HTERT RPE-1 (cell line): ENCODE data around the gene WDR55.
"Not testable (repeated sequence)": the region's sequence is repeated elsewhere in the genome, so short reads cannot be mapped to it uniquely, and the experiment has no call there.

ENCODE experiments used
- in situ Hi-C: fragments of 300-500 bp; cut with MboI; formaldehyde crosslinking; loops from 4 replicates; pipeline ENCODE4 v1.14.3; 2020; ENCODE audit warnings: low sequenced_read_pairs

Gene WDR55

GRCh38 chr5:140664359-140665119 lies at the start of gene WDR55:
Gene WDR55 (plus strand): TSS chr5:140664904. CDS start chr5:140664913, 9 bp downstream.
- in situ Hi-C loops, result no loop called here

- in situ Hi-C loops, result no loop called here
These were observed 42.4 kb upstream of the WDR55 start for GRCh38 chr5:140622301-140622700.

GRCh38 chr5:140623061-140623460 lies 41.6 kb upstream of the WDR55 start:
- in situ Hi-C loops, result not testable (repeated sequence)

- in situ Hi-C loops, result not testable (repeated sequence)
These were observed 39.8 kb upstream of the WDR55 start for GRCh38 chr5:140624886-140625285.

- in situ Hi-C loops, result no loop called here
These were observed 36.7 kb upstream of the WDR55 start for GRCh38 chr5:140627972-140628371.

GRCh38 chr5:140628711-140629110 lies 36.0 kb upstream of the WDR55 start:
- in situ Hi-C loops, result no loop called here

GRCh38 chr5:140630292-140631035 lies 34.2 kb upstream of the WDR55 start:
- in situ Hi-C loops, result no loop called here

GRCh38 chr5:140631036-140631417 lies 33.7 kb upstream of the WDR55 start:
- in situ Hi-C loops, result no loop called here

GRCh38 chr5:140631831-140632365 lies 32.8 kb upstream of the WDR55 start:
- in situ Hi-C loops, result no loop called here

GRCh38 chr5:140632366-140633020 lies 32.2 kb upstream of the WDR55 start:
- in situ Hi-C loops, result no loop called here

GRCh38 chr5:140633021-140633471 lies 31.7 kb upstream of the WDR55 start, which contains the start of gene CD14:
Gene CD14 (minus strand): TSS chr5:140633175. CDS start chr5:140633071, 104 bp downstream.
- in situ Hi-C loops, result no loop called here

GRCh38 chr5:140633501-140633900 lies 31.2 kb upstream of the WDR55 start:
- in situ Hi-C loops, result no loop called here

- in situ Hi-C loops, result no loop called here
These were observed 30.6 kb upstream of the WDR55 start for GRCh38 chr5:140634103-140634502.

GRCh38 chr5:140635291-140636257 lies 29.1 kb upstream of the WDR55 start:
- in situ Hi-C loops, result no loop called here

GRCh38 chr5:140637371-140638100 lies 27.2 kb upstream of the WDR55 start:
- in situ Hi-C loops, result no loop called here

- in situ Hi-C loops, result not testable (repeated sequence)
These were observed 25.9 kb upstream of the WDR55 start for GRCh38 chr5:140638898-140639147.

GRCh38 chr5:140639148-140639981 lies 25.3 kb upstream of the WDR55 start, which contains the start of gene TMCO6:
Gene TMCO6 (plus strand): TSS chr5:140639451. CDS start chr5:140639528, 77 bp downstream.
- in situ Hi-C loops, result no loop called here

GRCh38 chr5:140641716-140642115 lies 23.0 kb upstream of the WDR55 start:
- in situ Hi-C loops, result no loop called here

GRCh38 chr5:140642718-140643117 lies 22.0 kb upstream of the WDR55 start:
- in situ Hi-C loops, result no loop called here
